HG03108 (cell line): ENCODE data around the gene ANKRD10.

Experiments used
- ATAC-seq: cut with Tn5 transposase; IDR thresholded peaks from one replicate; pipeline ENCODE4 v1.9.1; 2021; ENCODE audit warnings: moderate library complexity; ENCODE audit not compliant: unreplicated experiment

The ANKRD10 gene

DNA sequence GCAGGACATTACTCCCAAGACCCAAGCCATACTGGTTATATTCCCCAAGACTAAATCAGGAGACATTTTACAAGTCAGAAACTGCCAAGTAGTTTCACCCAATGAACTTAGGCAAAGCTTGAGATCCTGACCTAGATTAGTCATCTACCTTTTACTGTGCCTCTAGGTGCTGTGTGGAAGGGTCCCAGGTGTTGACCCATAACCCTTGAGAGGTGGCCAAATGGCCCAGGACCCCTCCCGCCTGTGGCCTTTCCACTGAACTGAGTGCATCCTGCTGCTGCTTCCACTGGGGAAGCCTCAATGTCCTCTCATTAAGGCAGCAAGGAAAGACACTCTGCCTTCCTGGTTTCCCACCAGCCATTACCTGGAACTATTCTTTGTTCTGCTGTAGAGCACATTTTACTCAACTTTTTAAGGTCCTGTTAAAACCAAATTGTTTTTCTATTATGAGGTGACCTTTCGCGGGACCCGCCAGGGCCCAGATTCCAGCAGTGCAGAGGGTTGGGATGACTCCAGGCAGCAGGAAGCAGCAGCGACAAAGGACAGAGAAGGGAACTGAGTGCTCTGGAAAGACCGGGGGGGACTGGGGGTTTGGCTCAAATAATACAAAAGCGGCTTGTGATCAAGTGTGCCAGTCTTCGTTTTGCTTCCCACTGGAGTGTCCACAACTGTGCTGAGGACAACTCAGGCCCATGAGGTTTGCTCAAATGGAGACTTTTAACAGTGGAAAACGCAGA lies 27.1 kb downstream of the ANKRD10 start:
- ATAC-seq, result no peak

DNA sequence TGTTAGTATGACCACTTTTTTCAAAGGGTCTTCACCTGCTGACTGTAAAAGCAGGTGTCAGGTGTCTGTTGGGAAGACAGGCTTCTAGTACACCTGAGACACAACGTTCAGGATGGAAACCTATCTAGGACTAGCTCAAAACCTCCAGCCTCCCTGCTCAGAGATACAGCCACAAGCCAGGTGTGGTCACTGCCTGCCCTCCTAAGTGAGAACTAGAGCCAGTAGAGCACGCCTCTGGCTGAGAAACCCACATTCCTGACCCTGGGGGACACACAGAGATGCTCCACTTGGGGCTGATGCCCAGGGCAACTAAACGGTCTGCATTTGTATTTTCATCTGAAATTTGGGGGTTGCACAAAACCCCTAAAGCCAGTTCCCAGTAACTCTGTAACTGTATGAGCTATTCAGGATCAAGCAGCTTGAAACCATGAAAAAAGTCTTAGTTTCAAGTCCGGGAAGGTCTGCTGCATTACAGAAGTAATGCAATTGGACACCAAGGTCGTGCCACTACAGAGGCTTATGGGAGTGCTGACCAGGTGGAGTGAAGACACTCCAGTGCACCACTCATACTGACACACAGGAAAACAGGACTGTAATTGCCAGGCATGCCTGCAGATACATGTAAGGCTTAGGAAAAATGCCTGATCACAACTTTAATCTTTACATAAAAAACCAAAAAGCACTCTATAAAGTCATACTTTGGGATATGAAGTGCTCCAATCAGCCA lies 27.8 kb downstream of the ANKRD10 start:
- ATAC-seq, result no peak

DNA sequence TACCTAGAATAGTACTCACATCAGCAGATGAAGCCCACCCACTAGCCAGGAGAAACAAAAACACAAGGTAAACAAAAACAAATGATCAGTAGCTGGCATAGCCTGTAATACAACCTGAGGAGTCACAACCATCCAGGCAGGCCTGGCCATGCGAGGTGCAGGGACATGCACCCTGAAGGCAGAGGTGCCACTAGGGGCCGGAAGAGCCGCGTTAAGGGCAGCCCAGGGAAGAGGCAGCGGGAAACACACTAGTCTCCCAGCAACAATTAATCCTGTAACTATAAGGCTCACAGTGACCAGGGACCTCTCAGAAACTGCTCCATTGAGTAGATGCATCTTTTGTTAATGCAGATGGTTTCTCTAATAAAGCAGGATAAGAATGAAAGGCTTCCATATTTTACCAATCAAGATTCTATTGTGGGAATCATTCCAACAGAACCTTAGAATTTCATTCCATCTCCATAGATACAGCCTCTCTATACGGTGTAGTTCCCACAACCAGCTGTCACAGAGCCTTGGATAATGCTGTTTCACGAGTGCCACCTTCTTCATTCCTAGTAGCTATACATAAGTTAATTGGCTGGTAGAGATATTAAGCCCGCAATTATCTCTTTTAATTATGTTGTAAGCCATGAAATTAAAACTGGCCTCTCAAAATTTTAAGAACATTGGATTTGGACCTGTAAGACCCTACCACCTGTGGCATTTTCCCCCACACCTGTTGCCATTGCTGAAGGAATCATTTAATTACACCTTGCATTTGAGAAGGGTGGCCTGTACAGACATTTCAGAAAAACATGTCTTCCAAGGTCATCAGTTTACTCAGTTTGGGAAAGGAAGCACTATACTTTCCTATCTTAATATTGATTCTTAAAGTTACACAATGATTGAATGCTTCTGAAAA lies 28.7 kb downstream of the ANKRD10 start:
- ATAC-seq, result no peak

DNA sequence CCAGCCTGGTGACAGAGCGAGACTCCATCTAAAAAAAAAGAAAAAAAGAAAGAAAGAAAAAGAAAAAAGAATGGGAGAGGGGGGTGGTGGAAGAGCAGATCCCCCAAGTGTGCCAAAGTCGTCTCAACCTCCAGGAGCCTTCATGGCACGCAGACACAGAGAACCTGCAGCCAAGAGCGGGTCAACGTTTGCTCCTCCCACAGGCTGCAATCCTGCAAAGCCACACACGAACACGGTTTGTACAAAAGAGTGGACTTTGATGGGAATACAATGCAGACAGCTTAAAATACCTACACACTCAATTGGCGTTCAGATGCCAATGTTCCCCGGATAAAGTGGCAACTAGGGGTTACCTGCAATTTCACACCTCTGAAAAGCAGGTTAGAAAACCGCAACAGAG lies 29.4 kb downstream of the ANKRD10 start:
- ATAC-seq, result no peak

DNA sequence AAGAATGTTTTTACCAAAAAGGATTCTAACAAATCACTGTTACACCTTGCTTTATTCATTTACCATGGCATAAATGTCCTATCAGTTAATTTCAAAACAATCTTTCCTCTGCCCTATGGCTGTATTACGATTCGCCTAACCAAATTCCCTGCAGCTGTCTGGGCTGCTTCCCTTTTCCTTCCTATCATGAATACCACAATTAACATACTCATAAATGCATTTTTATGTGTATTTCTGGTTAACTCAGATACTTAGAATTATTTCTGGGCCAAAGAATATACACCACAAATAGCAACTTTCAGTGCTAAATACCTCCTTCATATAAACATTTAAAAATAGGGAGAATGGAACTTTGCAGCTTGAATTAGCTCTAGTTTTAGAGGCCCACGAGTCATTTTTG lies 30.4 kb downstream of the ANKRD10 start:
- no peak for ATAC-seq

DNA sequence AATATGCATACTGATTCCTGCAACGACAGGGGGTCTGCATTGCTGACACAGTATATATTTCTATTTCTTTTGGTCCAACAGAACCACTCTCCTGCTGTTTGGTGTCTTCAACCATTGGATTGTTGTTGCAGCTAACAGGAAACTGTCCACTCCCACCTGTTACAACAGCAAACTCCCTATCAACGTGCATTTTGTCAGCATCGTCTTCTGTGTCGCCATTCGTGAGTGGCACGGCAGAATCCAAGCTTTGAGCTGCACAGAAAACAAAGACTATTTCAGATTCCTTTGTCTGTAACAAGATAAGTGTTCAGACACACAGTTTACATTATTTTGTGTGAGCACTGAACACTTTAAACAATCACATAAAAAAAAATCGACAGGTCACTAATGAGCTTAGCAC lies 31.3 kb downstream of the ANKRD10 start:
- no peak for ATAC-seq

DNA sequence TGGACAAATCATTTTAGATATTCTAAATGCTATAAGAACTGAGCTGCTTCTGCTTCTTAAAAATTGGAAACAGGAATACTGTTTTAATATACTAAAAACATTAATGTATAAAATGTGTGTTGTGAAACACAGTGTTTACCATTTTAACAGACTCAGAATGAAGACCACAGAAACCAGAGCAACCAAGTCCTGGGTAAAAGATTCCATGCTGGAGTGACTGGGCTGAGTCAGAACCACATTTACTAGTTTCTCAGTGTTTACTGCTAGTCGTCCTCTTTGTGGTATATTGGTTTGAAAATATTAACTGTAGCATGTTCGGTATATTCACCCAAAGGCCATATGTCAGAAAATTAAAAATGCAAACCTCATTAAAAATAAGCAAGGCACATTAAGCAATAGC lies 31.9 kb downstream of the ANKRD10 start:
- no peak for ATAC-seq

DNA sequence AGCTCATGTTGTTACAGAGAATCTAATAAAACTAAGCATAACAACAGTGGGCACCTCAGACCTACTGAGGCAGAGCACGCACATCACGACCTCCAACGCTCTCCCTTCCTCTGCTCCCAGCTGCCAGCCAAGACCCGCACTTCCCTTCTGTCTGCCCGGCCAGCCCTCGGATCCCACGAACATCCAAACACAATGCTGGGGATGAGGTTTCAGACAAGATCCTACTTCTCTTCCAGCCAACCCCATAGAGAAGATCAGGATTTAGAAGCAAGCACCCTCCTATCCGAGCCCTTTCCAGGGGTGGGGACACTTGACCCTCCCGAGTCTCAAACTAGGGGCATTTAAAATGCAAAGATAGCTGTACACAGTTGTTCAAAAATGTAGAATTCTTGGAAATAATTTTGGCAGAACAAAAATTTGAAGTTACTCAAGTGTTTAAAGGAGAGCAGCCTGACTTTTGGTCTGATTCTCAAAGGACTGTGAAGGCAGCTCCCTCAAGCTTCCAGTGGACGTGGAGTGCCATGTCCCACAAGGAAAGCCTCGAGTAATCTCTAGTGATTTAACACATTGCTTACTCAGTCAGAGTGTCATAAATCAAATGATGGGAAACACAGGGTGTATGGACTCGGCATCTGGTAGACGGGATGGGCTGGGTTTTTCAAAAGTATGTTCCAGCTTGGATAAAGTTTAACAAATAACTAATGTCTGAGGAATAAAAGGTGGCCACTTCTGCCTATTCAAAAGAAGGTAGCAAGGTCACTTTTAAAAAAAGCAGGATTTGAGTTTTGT lies 32.8 kb downstream of the ANKRD10 start:
- no peak for ATAC-seq

DNA sequence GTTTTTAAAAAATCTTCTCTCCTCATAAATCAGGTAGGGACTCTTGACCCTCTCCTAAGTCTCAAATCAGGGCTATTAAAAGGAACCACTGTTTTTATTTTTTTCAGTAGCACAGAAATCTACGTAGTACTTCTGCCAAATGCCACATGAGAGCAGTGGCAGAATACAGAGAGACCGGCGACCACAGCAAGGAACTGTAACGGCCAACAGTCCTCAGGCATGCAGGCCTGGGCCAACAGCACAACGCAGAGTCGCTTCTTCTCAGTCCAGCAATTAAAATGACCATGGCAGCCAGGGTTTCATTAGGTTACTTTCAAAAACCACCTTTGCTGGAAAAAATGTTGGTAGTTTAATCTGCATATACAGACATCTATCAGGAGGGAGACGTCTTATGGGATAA lies 34.2 kb downstream of the ANKRD10 start:
- no peak for ATAC-seq

DNA sequence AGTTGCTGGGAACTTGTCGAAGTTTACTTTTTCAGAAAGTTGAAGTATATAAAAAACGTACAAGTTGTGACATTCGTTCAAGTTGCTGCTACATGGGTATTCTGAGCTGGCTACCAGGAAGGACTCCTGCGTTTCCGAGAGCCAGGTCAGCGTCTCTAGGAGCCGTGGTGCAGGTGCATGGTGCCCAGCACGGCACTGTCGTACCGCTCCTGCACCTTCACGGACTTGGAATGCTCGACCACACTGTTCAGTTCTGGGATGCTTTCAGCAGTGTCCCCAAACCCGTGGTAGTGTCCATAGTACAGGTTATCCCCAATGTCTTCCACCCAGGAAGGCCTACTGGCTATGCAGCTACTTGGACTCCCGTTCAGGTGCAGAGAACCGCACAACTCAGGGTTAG lies 35.4 kb downstream of the ANKRD10 start:
- ATAC-seq, result no peak

DNA sequence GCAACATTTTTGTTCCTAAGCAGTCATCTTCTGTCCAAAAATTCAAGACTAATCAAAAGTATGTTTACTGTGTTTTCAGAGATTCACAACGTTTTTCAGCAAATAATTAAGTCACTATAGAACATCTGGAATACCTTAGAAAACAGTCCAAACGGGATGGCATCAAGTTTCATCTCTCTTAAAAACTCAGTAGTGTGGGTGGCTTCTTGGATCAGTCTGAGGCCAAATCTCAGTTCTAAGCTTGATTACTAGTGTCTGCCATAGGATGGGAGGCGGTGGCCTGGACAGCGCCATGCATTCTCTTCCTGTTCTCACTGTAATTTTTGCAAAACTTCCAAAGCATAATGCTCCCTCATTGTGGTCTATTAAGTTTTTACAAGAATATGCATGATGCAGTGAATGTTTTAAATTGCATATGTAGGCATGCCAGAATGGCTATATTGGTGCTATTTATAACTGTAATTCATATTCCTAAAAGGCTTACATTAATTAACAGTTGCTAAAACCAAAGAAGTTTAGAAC lies 37.1 kb downstream of the ANKRD10 start:
- ATAC-seq, result no peak

DNA sequence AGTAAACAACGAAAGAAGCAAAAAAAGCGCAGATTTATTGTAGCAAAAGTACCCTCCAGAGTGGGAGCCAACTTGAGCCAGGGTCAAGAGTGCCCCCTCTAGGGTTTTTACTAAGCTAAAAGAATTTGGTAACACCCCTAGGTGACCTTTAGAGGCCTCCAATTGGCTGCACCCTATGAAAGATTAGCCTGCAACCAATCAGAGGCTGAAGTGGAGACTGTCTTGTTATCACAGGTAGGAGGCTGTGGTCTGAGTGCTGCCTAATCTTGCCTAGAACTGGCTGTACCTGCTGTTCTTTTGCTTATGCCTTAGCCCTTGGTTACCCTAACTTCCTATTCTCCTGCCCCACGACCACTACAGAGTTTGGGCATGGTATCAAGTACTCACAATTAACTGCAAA lies 38.3 kb downstream of the ANKRD10 start:
- ATAC-seq, result no peak

DNA sequence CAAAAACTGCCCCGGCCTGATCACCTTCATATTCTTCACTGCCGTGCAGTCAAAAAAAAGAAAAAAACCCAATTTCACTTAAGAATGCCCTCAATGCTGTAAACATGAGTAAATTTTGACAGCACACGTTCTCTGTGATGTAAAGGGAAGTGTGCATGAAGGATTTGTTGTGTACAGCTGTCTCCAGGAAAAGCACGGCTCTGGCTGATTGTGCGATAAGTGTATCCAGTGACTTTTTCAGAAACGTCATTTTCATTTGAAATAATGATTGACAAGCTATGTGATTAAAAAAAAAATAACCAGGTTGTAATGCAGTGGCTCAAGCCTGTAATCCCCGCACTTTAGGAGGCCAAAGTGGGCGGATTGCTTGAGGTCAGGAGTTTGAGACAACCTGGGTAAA lies 39.6 kb downstream of the ANKRD10 start:
- no peak for ATAC-seq

DNA sequence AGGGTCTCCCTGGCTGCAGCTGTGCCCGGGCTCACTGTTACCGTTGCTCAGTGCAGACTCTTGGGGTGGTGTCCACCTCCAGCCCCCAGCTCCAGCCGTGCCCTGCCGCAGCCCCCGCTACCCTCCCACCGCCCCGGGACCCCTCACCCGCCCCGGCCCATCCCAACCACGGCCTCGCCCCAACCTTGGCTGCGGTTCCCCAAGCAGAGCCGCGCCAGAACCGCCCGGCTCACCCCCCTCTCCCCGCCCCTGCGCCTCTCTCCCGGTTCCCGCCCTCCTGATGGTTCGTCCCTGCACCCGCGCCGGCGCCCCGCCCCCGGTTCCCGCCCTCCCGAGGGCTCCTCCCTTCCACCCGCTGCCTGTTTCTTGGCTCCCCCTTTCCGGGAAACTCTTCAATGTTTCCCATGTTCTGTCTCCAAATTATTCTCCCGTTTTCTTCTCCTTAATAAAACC lies 40.3 kb downstream of the ANKRD10 start:
- no peak for ATAC-seq

DNA sequence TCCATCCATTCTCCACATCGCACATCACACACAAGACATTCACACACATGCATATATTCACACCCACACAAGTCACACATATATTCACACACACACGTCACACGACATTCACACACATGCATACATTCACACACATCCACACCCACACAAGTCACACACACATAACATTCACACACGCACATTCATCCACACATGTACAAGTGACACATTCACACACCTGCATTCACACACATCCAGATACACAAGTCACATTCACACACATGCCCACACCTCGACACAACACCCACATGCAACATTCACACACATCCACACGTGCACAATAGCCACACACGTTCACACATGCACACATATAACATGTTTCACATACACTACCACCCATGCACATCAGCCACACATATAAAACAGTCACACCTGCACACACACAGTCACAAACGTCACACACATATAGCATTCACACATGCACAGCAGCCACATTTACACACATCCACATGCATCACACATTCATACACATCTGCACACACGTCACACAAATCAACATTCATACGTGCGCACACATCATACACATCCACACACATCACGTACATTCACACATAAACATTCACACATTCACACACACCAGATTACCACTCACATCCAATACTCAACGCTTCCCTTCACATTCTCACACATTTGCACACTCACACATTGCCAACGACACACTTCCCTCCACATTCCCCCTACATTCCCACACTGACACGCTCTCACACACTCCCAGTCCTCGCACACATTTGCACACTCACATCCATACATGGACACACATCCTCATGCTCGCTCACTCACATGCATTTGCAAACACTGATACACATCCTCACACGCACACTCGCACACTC lies 41.0 kb downstream of the ANKRD10 start:
- ATAC-seq, result no peak

DNA sequence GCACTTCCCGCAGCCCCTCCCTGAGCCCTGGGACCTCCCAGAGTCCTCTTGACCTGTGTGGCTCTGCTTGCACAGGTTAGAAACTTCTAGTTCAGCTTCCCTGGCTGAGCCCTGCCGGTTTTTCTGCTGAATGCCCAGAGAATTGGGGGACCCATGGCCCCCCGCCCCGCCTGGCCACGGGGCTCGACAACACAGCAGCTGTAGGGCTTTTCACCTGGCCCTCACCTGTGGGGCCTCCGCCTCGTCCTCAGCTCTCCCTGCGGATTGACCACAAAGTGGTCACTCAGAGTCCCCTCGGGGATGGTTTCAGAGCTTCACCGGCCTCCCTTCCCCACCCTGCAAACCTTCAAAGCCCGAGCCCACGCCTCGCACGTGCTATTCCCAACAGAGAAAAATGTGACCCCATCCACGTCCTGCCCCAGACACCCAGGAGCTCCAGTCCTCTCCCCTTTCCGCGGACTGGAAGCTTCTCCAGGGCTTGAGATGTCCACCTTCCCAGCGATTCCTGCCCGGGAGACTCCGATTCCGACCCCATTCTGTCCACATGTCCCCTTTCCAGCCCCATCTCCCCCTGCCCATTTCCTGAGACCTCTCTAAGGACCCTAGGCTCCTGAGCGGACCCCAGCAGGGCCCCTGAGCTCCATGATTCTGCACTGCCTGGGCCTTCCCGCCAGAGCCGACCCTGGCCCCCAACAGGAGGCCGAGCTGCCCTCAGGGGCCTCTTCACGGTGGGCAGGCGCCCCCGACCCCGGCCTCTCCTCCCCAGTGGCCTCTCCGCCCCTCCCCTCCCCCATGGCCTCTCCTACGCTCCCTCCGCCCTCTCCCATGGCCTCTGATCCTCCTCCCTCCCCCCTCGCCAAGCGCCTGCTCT lies 41.9 kb downstream of the ANKRD10 start:
- ATAC-seq, result no peak

DNA sequence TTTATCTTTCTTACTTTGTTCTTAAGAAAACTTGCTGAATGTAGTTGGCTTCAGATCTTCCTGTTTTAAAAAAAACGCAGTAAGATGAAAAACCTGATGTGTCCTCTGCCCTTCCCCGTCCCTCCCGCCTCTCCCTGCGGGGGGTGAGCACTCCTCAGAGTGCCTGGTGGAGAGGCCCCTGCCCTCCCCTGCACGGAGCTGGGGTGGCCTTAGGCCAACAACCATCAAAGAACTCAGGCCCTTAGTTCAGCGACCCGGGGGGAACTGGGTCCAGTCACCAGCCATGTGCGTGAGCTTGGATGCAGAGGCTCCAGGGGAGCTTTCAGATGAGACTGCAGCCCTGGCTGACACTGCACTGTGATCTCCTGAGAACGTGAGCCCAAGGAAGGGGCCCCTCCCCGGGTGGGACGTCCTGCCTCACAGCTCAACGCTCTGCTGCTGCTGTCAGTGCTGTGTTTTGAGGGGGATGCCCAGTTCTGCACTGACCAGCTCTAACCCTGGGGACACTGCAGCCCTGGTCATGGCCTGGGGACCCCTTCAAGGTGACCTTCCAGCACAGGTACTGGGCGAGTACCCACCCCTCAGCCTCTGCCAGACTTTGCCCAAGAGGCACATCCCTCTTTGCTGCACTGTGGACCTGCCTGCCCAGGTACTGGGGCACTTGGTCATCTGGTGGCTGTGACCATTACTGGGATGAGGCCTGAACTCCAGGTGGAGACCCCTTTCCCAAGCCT lies 42.7 kb downstream of the ANKRD10 start:
- no peak for ATAC-seq
